Muscle of leg (tissue), 11 donors: Measurements from ENCODE around the gene ZWILCH. TPM values are rescaled to one million over a fixed set of nuclear protein-coding genes. Genes with fewer than 3 reads are reported as not detected.

Experiments used
- DNase-seq: peaks from one replicate; pipeline ENCODE4 v3.0.0; 2013
- H3K27ac ChIP-seq: one replicate; pipeline ENCODE4 v1.5.1; 2013; ENCODE audit warnings: mild to moderate bottlenecking, low read length, control low read depth
- H3K27me3 ChIP-seq: one replicate; pipeline ENCODE4 v1.6.1; 2013; ENCODE audit warnings: low read length; ENCODE audit not compliant: control insufficient read depth, insufficient read depth
- H3K36me3 ChIP-seq: one replicate; pipeline ENCODE4 v1.6.1; 2013; ENCODE audit warnings: low read length; ENCODE audit not compliant: control insufficient read depth, insufficient read depth
- H3K4me1 ChIP-seq: one replicate; pipeline ENCODE4 v1.6.1; 2013; ENCODE audit warnings: low read length; ENCODE audit not compliant: control insufficient read depth, insufficient read depth
- H3K4me3 ChIP-seq: one replicate; pipeline ENCODE4 v1.5.1; 2013; ENCODE audit warnings: low read length, control low read depth
- H3K9me3 ChIP-seq: replicated peaks from 2 replicates; pipeline ENCODE4 v1.6.1; 2013; ENCODE audit warnings: low read depth, low read length; ENCODE audit not compliant: control insufficient read depth
- WGBS: methylation state at CpG from one replicate; pipeline ENCODE4 v1.1.5; 2013; ENCODE audit warnings: missing lambda C conversion rate; ENCODE audit not compliant: insufficient coverage; 5-methylcytosine and 5-hydroxymethylcytosine counted together
- polyA plus RNA-seq, 8 donors: library from polyadenylated mRNA; unstranded; fragments of 120-200 nt; gene quantifications; one replicate each; pipeline versions ENCODE4 v1.2.1 to v1.2.3, GENCODE V29; 2013; ENCODE audit warnings: inconsistent platforms in 1 of 8, low replicate concordance in 1 of 8; ENCODE audit not compliant: insufficient read length in 8 of 8, insufficient read depth in 1 of 8
- total RNA-seq: library from RNA; stranded (reverse); fragments of 120-200 nt; gene quantifications from one replicate; pipeline ENCODE4 v1.2.4, GENCODE V29; 2013

The ZWILCH gene
- total and polyA plus RNA-seq, 9 donors: 12.4 to 20.9 (median 16.2) TPM

DNA sequence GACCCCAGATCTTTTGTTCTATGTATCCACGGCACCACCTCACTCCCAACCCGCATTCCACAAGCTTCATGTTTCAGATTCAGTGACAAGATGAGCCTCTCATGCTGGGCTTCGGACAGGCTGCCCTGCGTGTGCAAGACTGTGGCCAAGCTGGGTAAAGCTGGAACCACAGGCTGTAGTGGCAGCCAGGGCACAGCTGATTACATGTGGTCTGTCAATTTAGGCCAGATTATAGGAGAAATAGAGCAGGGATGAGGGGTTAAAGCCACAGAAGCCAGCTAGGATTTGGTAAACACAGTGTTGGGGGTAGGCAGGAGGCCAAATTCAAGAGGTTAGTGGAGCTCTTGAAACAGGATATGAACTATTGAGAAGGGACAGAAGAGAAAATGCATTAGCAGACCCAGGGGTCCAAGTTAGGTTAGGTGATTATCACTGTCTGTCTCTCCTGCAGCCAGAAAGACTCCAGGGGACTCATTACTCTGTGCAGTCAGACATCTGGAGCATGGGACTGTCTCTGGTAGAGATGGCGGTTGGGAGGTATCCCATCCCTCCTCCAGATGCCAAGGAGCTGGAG is 20.5 kb upstream of the ZWILCH start:
- no peak overlapping the region for H3K4me3 ChIP-seq
- peaks cover 73% of the 10 kb centered on the region for H3K36me3 ChIP-seq
- H3K9me3 ChIP-seq: no peaks in the 10 kb centered on the region
- WGBS: 93% methylated on average over 4 of the region's 5 CpGs
- no peak for DNase-seq
- H3K4me1 ChIP-seq: peaks cover 3% of the 10 kb centered on the region
- H3K27me3 ChIP-seq: no peaks in the 10 kb centered on the region
- H3K27ac ChIP-seq: no peak overlapping the region

DNA sequence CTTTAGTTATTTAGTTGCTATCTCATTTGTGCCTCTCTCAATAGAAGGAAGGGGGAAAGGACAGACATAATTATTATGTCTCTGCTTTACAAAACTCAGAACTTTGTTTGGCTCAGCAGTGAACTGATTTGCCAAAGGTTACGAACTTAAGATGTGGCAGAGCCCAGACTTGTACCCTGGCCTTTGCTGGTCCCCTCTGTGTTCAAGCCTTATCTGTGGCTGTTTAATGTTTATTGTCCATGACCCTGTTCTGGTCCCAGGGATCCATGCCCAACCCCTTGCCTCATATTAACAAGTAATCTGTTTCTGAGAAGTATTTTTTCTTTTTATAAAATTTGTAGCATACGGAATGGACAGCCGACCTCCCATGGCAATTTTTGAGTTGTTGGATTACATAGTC is 18.2 kb upstream of the ZWILCH start:
- DNase-seq: no peak
- Histone ChIP-seq H3K9me3 (no peaks in the 10 kb centered on the region), H3K27ac (no peak overlapping the region), H3K27me3 (no peaks in the 10 kb centered on the region), H3K36me3 (peaks cover 77% of the 10 kb centered on the region), H3K4me3 (no peak overlapping the region), H3K4me1 (peaks cover 3% of the 10 kb centered on the region)
- WGBS: no CpG with 5 or more reads among the region's 3 CpGs

- no peak for DNase-seq
- no peaks in the 10 kb centered on the region for H3K9me3 ChIP-seq
- 90% methylated on average over 4 of the region's 5 CpGs for WGBS
- peaks cover 75% of the 10 kb centered on the region for H3K36me3 ChIP-seq
- no peaks in the 10 kb centered on the region for H3K27me3 ChIP-seq
- no peak overlapping the region for H3K4me3 ChIP-seq
- no peak overlapping the region for H3K27ac ChIP-seq
- peaks cover 3% of the 10 kb centered on the region for H3K4me1 ChIP-seq
Measured at GRCh38 chr15:66488525-66488924, 16.6 kb upstream of the ZWILCH start.

- Histone ChIP-seq H3K9me3 (no peaks in the 10 kb centered on the region), H3K4me3 (no peak overlapping the region), H3K4me1 (peaks cover 3% of the 10 kb centered on the region), H3K27me3 (no peaks in the 10 kb centered on the region), H3K27ac (no peak overlapping the region), H3K36me3 (peaks cover 77% of the 10 kb centered on the region)
- DNase-seq: no peak
- WGBS: 80% methylated on average over 5 of the region's 6 CpGs
Measured at GRCh38 chr15:66489179-66489791, 15.8 kb upstream of the ZWILCH start.

DNA sequence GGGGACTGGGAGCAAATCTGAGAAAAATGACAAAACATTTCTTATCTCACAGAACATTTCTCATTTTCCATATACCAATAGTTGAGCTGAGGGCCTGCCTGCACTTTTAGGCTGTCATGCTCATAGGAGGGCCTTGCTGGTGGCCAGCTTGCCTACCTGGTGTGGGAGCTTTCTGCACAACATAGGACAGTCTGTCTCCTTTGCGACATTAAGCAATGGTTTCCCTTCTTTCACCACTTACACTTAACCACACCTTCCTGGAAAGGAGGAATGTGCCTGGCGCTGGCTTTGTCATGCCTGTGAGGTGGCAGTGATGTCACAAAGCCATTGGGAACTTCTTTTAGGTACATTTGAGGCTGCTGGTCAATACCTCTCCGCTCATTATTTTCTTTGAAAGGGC is 13.3 kb upstream of the ZWILCH start:
- Histone ChIP-seq H3K9me3 (no peaks in the 10 kb centered on the region), H3K27me3 (no peaks in the 10 kb centered on the region), H3K4me3 (no peak overlapping the region), H3K4me1 (peaks cover 6% of the 10 kb centered on the region), H3K36me3 (peaks cover 70% of the 10 kb centered on the region), H3K27ac (no peak overlapping the region)
- no peak for DNase-seq
- no CpG with 5 or more reads among the region's 3 CpGs for WGBS

GRCh38 chr15:66494262-66494661 is 10.9 kb upstream of the ZWILCH start:
- H3K27me3 ChIP-seq: no peaks in the 10 kb centered on the region
- WGBS: no CpG with 5 or more reads among the region's 2 CpGs
- H3K9me3 ChIP-seq: no peaks in the 10 kb centered on the region
- H3K4me1 ChIP-seq: peaks cover 10% of the 10 kb centered on the region
- DNase-seq: no peak
- H3K27ac ChIP-seq: no peak overlapping the region
- H3K4me3 ChIP-seq: no peak overlapping the region
- H3K36me3 ChIP-seq: peaks cover 56% of the 10 kb centered on the region

GRCh38 chr15:66496951-66497501 is 8.1 kb upstream of the ZWILCH start:
- peak overlapping the region; percentile 95 for H3K4me3 ChIP-seq
- H3K27ac ChIP-seq: peak overlapping the region; percentile 93
- peaks cover 56% of the 10 kb centered on the region for H3K36me3 ChIP-seq
- H3K27me3 ChIP-seq: no peaks in the 10 kb centered on the region
- H3K4me1 ChIP-seq: peaks cover 10% of the 10 kb centered on the region
- H3K9me3 ChIP-seq: no peaks in the 10 kb centered on the region
- WGBS: 23% methylated on average over 11 of the region's 17 CpGs
- DNase-seq: no peak

DNA sequence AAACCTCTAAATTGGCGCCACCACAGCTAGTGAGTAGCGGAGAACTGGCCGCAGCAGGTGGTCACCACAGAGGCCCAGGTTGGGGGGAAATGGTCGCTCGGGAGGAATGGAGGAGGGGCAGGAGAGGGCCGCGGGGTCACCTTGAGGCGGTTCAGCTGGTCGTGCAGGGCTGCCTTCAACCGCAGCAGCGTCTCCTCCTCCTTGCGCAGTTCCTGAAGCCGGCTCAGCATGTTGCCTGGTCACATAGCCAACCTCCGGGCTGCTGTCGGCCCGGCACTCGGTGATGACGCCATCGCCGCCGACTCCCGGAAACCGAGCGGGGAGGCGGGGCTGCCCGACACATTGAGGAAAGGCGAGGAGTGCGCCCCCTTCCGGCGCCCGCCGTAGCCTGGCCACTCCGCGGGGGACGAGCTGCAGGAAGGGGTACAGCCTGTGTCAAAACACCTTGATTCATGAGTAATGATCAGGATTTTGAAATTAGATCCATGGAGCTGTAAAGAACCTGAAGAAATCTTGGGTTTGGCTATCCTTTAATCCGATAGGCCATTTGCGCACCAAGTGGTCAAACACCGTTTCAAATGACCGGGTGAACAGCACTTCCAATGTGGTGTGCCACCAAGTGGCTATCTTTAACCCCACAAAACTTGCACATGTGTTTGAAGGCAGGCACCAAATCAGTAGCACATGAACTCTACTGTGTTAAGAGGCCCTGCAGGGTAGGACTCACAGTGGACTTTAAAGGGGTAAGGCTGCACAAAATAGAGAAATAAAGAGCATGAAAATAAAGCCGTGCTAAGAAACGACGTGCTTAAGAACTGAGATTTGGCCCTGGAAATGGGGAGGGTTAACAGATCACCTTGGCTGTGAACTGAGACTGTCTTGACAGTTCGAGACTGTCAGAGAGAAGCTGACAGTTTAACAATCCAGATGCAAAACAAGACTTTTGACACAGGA is 7.3 kb upstream of the ZWILCH start, which contains the start of gene SNAPC5:
TSS of gene SNAPC5 (minus strand) at position 261 of the 954 bp plus-strand sequence. CDS start at position 230, 31 bp downstream.
- peaks cover 14% of the 10 kb centered on the region for H3K4me1 ChIP-seq
- H3K9me3 ChIP-seq: no peaks in the 10 kb centered on the region
- peak within 1 kb of the TSS; percentile 93 for H3K27ac ChIP-seq
- peaks cover 57% of the 10 kb centered on the region for H3K36me3 ChIP-seq
- peak within 1 kb of the TSS; percentile 95 for H3K4me3 ChIP-seq
- WGBS: 6% methylated on average over 39 of the region's 43 CpGs
- H3K27me3 ChIP-seq: no peaks in the 10 kb centered on the region
- DNase-seq: peak; percentile 98

DNA sequence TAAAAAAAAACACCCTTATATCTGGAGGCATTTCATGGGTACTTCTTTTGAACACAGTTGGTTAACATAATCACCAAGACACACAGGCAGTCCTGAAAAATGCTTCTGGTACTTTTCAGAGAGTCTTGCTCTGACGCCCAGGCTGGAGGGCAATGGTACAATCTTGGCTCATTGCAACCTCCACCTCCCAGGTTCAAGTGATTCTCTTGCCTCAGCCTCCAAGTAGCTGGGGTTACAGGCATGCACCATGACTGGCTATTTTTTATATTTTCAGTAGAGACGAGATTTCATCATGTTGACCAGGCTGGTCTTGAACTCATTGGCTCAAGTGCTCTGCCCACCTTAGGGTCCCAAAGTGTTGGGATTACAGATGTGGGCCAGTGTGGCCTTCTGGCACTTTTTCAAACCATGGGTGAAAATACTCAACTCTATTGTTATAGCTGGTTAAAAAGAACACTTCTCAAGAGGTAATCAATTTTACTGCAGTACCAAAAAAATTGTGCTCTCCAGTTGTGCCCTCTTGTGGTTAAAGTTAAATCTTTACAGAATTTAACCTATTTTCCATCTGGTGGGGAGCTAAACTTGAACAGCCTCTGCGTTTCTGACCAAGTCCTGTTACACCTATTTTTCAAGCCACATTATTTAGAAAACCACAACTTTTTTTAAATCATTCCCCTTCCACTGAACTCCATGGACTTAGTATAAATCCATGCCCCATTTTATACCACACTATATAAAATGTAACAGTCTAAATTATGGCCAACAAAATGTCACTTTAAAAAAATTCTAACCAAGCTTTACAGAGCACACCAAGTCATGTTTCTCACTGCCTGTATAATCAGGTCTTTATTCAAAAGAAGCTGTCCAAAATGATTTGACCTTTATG is 6.4 kb upstream of the ZWILCH start:
- peak; percentile 68 for DNase-seq
- peaks cover 20% of the 10 kb centered on the region for H3K4me1 ChIP-seq
- 50% methylated on average over 2 of the region's 3 CpGs for WGBS
- no peak overlapping the region for H3K27ac ChIP-seq
- H3K27me3 ChIP-seq: no peaks in the 10 kb centered on the region
- no peaks in the 10 kb centered on the region for H3K9me3 ChIP-seq
- H3K4me3 ChIP-seq: no peak overlapping the region
- H3K36me3 ChIP-seq: peaks cover 58% of the 10 kb centered on the region
